Activated CD4-positive, alpha-beta T cell treated with anti-CD3 and anti-CD28 coated beads for 36 hours (primary cell): ENCODE data around the gene GCSH. TPM values are rescaled to one million over a fixed set of nuclear protein-coding genes. Genes with fewer than 3 reads are reported as not detected.

Source experiments
- ATAC-seq: fragments of 200-7000 bp; cut with Tn5 transposase; one replicate; pipeline ENCODE4 v1.10.0; 2021; ENCODE audit warnings: mild to moderate bottlenecking, moderate library complexity
- CTCF ChIA-PET: fragments of 350-600 bp; sonication (Branson Sonifier 250); formaldehyde crosslinking; loops from one replicate; lab custom pipeline; 2021; ENCODE audit warnings: antibody characterized with exemption; lab: Charles Lee
- POLR2A ChIA-PET: fragments of 350-600 bp; sonication (Branson Sonifier 250); formaldehyde crosslinking; loops from one replicate; lab custom pipeline; 2021; ENCODE audit warnings: antibody characterized with exemption, inconsistent platforms; lab: Charles Lee
- DNase-seq: peaks from one replicate; pipeline ENCODE4 v3.0.0-alpha.2; 2020
- H3K27ac Mint-ChIP-seq: one replicate; pipeline ENCODE4 v1.8.0; 2021; ENCODE audit warnings: mixed read lengths
- H3K27me3 Mint-ChIP-seq: one replicate; pipeline ENCODE4 v1.8.0; 2021; ENCODE audit warnings: mixed read lengths
- H3K36me3 Mint-ChIP-seq: one replicate; pipeline ENCODE4 v1.8.0; 2021; ENCODE audit warnings: low read depth, mixed read lengths
- H3K4me1 Mint-ChIP-seq: one replicate; pipeline ENCODE4 v1.8.0; 2021; ENCODE audit warnings: mixed read lengths
- H3K4me3 Mint-ChIP-seq: one replicate; pipeline ENCODE4 v1.8.0; 2021; ENCODE audit warnings: mild to moderate bottlenecking, moderate library complexity, mixed read lengths
- H3K9me3 Mint-ChIP-seq: one replicate; pipeline ENCODE4 v1.8.0; 2021; ENCODE audit warnings: low read depth, mixed read lengths
- intact Hi-C, 2 experiments: fragments of 100-400 bp; cut with DNase I in 1 of 2; cut with micrococcal nuclease in 1 of 2; formaldehyde crosslinking; loops; one replicate each; pipeline versions ENCODE4 v1.14.2 to v1.15.1; 2022 to 2024; cut with DNase I, micrococcal nuclease
- total RNA-seq, 2 experiments: library from RNA; stranded (reverse); gene quantifications; one replicate each; pipeline ENCODE4 v1.2.3, GENCODE V29; 2021

GCSH gene
- total RNA-seq, 2 experiments from 2014 or later: 22.2 to 24.9 TPM

DNA sequence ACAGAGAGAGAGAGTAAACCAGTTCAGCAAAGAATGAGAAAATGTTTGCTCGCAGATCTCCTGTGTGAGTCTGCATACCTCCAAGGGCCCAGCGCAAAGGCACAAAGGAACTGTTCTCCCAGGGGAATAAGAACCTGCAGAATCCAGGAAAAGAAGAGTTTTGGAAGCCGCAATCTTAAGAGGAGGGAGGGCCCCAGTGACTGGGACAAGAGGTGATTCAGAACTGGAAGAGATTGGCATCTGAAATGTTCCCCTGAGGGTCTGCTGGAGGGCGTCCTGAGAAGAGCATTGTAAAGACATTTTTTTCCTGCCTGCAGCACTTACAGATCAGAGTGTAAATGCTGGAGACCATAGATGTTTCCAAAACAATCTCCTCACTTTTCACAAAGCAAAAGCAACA, 54.5 kb downstream of the GCSH start:
- H3K27ac Mint-ChIP-seq: peak overlapping the region; percentile 13
- ChIA-PET CTCF (no interaction called here), POLR2A (no interaction called here)
- no peak for ATAC-seq
- H3K4me1 Mint-ChIP-seq: peaks cover 28% of the 10 kb centered on the region
- peaks cover 38% of the 10 kb centered on the region for H3K36me3 Mint-ChIP-seq
- DNase-seq: no peak
- intact Hi-C loops: no loop called here
- no peak overlapping the region for H3K4me3 Mint-ChIP-seq
- no peaks in the 10 kb centered on the region for H3K27me3 Mint-ChIP-seq
- no peaks in the 10 kb centered on the region for H3K9me3 Mint-ChIP-seq

DNA sequence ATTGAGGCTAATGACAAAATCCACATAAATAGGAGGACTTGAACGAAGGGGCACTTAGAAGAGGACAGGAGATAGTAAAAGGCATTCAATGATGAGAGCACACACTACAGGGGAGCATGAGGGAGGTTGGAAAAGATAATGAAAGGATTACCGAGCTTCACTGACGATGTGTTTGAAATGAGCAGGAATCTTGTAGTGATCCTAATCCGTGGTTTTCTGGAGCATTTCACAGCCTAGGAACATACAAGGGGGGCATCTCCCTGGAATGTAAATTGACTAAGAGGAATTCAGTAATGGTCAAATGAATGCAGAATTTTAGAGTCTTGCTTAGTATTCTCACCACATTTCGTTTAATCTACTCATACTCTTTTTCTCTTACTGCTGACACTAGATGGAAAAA, 55.4 kb downstream of the GCSH start:
- CTCF ChIA-PET: interaction anchor here (0.6 kb wide), 1 partner anchor 412 kb away, joined by 3 read pairs; no protein-coding TSS in a partner anchor
- POLR2A ChIA-PET: no interaction called here
- intact Hi-C loops: no loop called here
- no peaks in the 10 kb centered on the region for H3K27me3 Mint-ChIP-seq
- DNase-seq (no peak), ATAC-seq (no peak)
- H3K4me1 Mint-ChIP-seq: peaks cover 30% of the 10 kb centered on the region
- no peak overlapping the region for H3K4me3 Mint-ChIP-seq
- H3K27ac Mint-ChIP-seq: peak overlapping the region; percentile 16
- H3K36me3 Mint-ChIP-seq: peaks cover 38% of the 10 kb centered on the region
- H3K9me3 Mint-ChIP-seq: no peaks in the 10 kb centered on the region

DNA sequence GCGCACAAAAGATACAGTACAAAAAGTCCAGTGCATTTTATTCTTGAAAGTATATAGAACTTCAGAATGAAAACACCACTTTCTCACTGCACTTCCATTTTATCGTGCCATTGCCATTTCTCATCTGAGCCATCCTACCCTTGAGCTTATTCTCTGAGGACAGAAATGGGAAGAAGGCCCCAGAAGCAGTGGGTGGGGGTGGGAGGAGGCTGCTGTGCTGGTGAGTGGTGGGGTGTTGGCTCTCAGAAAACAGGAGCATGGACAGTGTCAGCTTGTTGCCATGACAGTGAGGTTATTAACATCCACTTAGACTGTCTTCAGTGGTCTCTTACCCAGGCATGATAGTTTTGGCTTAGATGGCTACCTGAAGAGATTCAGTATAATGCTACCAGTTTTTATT, 56.1 kb downstream of the GCSH start:
- Mint-ChIP-seq H3K27me3 (no peaks in the 10 kb centered on the region), H3K27ac (peak overlapping the region; percentile 22), H3K36me3 (peaks cover 35% of the 10 kb centered on the region), H3K9me3 (no peaks in the 10 kb centered on the region), H3K4me3 (no peak overlapping the region), H3K4me1 (peaks cover 30% of the 10 kb centered on the region)
- POLR2A ChIA-PET: no interaction called here
- CTCF ChIA-PET: no interaction called here
- no peak for DNase-seq
- intact Hi-C loops: no loop called here
- ATAC-seq: no peak

DNA sequence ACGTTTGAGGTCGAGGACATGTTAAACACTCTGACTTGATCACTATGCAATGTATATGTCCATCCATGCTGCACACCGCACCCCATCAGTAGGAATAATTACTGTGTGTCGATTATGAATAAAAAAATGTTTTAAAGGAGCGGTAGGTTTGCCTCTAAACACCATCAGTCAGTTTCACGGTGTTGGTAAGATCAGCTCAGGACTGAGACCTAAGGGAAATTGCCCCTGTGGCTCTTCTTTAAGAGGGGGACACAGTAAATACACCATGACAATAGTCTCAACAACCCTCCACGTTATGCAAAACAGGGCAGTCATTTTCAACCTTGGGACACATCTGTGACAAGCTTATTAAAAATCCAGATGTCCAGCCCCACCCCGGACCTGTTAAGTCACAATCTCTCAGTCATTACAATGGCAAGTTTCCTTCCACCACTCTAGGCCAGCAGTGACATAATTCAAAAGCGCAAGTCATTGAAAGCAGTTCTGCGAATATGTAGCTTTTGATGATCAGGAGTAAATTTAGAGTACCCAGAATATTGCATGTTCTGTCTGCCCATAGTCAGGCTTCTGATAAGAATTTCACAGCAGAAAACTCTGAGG, 59.3 kb downstream of the GCSH start:
- Mint-ChIP-seq H3K27ac (peak overlapping the region; percentile 48), H3K4me3 (peak overlapping the region; percentile 80), H3K27me3 (no peaks in the 10 kb centered on the region), H3K36me3 (peaks cover 15% of the 10 kb centered on the region), H3K9me3 (no peaks in the 10 kb centered on the region), H3K4me1 (peaks cover 30% of the 10 kb centered on the region)
- no peak for ATAC-seq
- CTCF ChIA-PET: interaction anchor here (0.5 to 4.0 kb wide), 9 partner anchors 9 to 162 kb away, joined by 3 to 51 read pairs (median 6); partner anchors contain the start of genes C16orf46, CENPN and CMC2
- intact Hi-C loops: loop anchor here in 1 of 2 experiments (1.0 to 5.0 kb wide), 2 partner anchors 278 to 710 kb away; no protein-coding TSS in a partner anchor
- DNase-seq: peak; percentile 11
- POLR2A ChIA-PET: interaction anchor here (0.9 to 1.8 kb wide), 2 partner anchors 33 to 40 kb away, joined by 3 to 10 read pairs; partner anchors contain the start of gene C16orf46

DNA sequence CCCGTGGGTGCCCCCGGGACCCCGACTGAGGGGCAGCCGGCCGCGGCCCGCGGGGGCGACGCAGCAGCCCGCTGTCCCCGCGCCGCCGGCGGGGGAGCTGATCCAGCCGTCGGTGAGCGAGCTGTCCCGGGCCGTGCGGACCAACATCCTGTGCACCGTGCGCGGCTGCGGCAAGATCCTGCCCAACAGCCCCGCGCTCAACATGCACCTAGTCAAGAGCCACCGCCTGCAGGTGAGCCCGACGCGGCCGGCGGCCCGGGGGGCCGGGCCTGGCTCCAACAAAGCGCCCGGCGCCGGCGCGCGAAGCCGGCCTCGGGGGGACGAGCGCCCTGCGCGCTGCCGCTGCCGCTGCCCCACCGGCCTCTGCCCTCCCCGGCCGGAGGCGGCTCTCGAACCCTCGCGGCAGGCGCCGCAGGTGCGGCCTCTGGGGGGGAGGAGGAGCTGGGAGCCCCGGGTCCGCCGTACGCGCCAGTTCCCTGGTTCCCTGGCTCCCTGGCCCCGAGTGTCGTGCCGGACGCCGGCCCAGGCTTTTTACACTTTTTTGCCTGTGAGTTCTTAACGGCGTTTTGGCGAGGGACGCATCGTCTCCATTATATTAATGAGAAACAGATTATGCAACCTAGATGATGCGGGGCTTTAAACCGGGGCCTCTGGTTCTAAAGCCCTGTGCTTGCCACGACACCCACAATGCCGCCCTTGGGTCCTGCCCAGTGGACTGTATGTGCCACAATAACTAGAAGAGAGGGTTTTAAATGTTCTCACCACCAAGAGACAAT, 60.0 kb downstream of the GCSH start:
- peak overlapping the region; percentile 48 for H3K27ac Mint-ChIP-seq
- no peaks in the 10 kb centered on the region for H3K9me3 Mint-ChIP-seq
- no peaks in the 10 kb centered on the region for H3K27me3 Mint-ChIP-seq
- CTCF ChIA-PET: interaction anchor here (0.5 to 4.0 kb wide), 20 partner anchors 10 to 839 kb away, joined by 3 to 51 read pairs (median 4); partner anchors contain the start of genes C16orf46, CENPN and CMC2
- DNase-seq (peak; percentile 67), ATAC-seq (peak; percentile 71)
- H3K36me3 Mint-ChIP-seq: peaks cover 17% of the 10 kb centered on the region
- H3K4me3 Mint-ChIP-seq: peak overlapping the region; percentile 80
- intact Hi-C loops: loop anchor here (1.0 to 5.0 kb wide), 7 partner anchors 29 to 711 kb away; partner anchors contain the start of genes CENPN (in 2 of the 2) and GCSH (in 2 of the 2)
- POLR2A ChIA-PET: interaction anchor here (0.9 to 1.8 kb wide), 3 partner anchors 29 to 41 kb away, joined by 3 to 10 read pairs (median 9); partner anchors contain the start of genes C16orf46, CENPN and CMC2
- H3K4me1 Mint-ChIP-seq: peaks cover 30% of the 10 kb centered on the region

DNA sequence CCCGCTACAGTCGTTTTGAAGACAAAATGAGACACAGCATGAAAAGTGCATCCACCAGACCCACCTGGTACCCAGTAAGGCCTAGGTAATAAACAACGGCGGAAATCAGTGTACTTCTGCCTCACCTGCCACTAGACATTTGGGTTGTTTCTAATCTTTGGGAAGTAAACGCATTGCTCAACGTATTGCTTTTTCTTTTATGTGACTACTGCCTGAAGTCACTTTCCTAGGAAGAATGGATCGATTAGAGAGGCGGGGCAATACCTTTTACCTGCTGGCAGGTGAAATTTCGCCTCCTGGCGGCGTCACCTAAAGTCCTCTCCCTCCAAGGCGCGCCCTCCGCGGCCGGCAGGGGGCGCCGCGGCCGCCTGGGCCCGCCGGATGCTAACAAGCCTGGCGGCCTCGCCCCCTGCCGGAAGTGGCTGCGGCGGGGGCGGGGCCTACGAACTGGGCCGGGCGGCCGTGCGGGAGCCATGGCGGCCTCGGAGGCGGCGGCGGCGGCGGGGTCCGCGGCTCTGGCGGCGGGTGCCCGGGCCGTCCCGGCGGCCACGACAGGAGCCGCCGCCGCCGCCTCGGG, 60.7 kb downstream of the GCSH start, which contains the start of gene ATMIN:
Gene ATMIN (plus strand): TSS at position 445 of the 577 bp plus-strand sequence. CDS start 29 bp downstream, at position 474.
- POLR2A ChIA-PET: interaction anchor here (0.9 to 1.8 kb wide), 3 partner anchors 29 to 41 kb away, joined by 3 to 10 read pairs (median 9); partner anchors contain the start of genes C16orf46, CENPN and CMC2
- ATAC-seq: peak; percentile 91
- CTCF ChIA-PET: interaction anchor here (0.6 to 4.0 kb wide), 18 partner anchors 10 to 840 kb away, joined by 3 to 51 read pairs (median 4); partner anchors contain the start of genes C16orf46, CENPN and CMC2
- peak; percentile 93 for DNase-seq
- Mint-ChIP-seq H3K27me3 (no peaks in the 10 kb centered on the region), H3K9me3 (no peaks in the 10 kb centered on the region), H3K4me1 (peaks cover 30% of the 10 kb centered on the region), H3K36me3 (peaks cover 21% of the 10 kb centered on the region), H3K4me3 (peak within 1 kb of the TSS; percentile 80), H3K27ac (peak within 1 kb of the TSS; percentile 48)
- intact Hi-C loops: loop anchor here (1.0 to 5.0 kb wide), 6 partner anchors 28 to 712 kb away; partner anchors contain the start of genes CENPN (in 2 of the 2) and GCSH (in 2 of the 2)

Other genes starting within 250 kb of the GCSH start
- gene CMC2, start 89.5 kb downstream of the GCSH start, total RNA-seq: 100 to 1,000 TPM in 1 of 2 experiments, 10 to 100 TPM in 1; 100.0 to 114 TPM
- 10 to 100 TPM; 45.7 to 56.3 TPM for gene CENPN, start 89.2 kb downstream of the GCSH start, total RNA-seq
- gene ATMIN, start 60.6 kb downstream of the GCSH start, total RNA-seq: 10 to 100 TPM; 20.3 to 31.2 TPM
- under 1 TPM; 0.28 to 0.34 TPM for gene C16orf46, start 19.2 kb downstream of the GCSH start, total RNA-seq
- gene BCO1, start 142.3 kb upstream of the GCSH start, total RNA-seq: not detected
- gene GAN, start 218.6 kb upstream of the GCSH start, total RNA-seq: 10 to 100 TPM; 13.4 to 13.8 TPM